HepG2 (cell line): ENCODE measurements around the gene TTC24. TPM values are rescaled to one million over a fixed set of nuclear protein-coding genes. Genes with fewer than 3 reads are reported as not detected.

Experiments used
- BORCS8-MEF2B ChIP-seq: sonication (generic); formaldehyde crosslinking; IDR thresholded peaks from 2 replicates; pipeline ENCODE4 v1.8.0; 2022; ENCODE audit warnings: mild to moderate bottlenecking, missing genetic modification reagents
- ETV6 ChIP-seq: sonication (generic); formaldehyde crosslinking; conservative IDR thresholded peaks from 2 replicates; pipeline ENCODE4 v1.4.0; 2020; ENCODE audit warnings: missing genetic modification reagents
- GATA4 ChIP-seq: sonication (generic); IDR thresholded peaks from 2 replicates; pipeline ENCODE4 v1.6.1; 2016; ENCODE audit warnings: antibody characterized with exemption, low read depth, borderline replicate concordance
- HIVEP1 ChIP-seq: sonication (generic); formaldehyde crosslinking; IDR thresholded peaks from 2 replicates; pipeline ENCODE4 v1.4.0; 2020; ENCODE audit warnings: mild to moderate bottlenecking, missing genetic modification reagents
- HNF1A ChIP-seq, 2 experiments: sonication (generic) in 1 of 2; formaldehyde crosslinking in 1 of 2; IDR thresholded peaks; 2 replicates each; pipeline versions ENCODE4 v1.4.0 to v1.6.1; 2016 to 2020; ENCODE audit warnings: borderline replicate concordance in 1 of 2, low read depth in 1 of 2, mild to moderate bottlenecking in 1 of 2, missing genetic modification reagents in 1 of 2
- IRF9 ChIP-seq: sonication (generic); formaldehyde crosslinking; IDR thresholded peaks from 2 replicates; pipeline ENCODE4 v1.8.0; 2022; ENCODE audit warnings: missing genetic modification reagents, mild to moderate bottlenecking, borderline replicate concordance
- NR2F6 ChIP-seq, 2 experiments: IDR thresholded peaks; 2 replicates each; pipeline ENCODE4 v1.6.1; 2016; ENCODE audit warnings: antibody characterized with exemption in 1 of 2, mild to moderate bottlenecking in 1 of 2
- POLR2A ChIP-seq, 2 experiments: IDR thresholded peaks; 2 replicates each; pipeline ENCODE4 v1.6.1; 2011; ENCODE audit warnings: low read depth in 2 of 2, low read length in 2 of 2, mild to moderate bottlenecking in 1 of 2, moderate library complexity in 1 of 2; ENCODE audit not compliant: insufficient read depth in 1 of 2
- TFE3 ChIP-seq: IDR thresholded peaks from 2 replicates; pipeline ENCODE4 v1.6.1; 2016
- THAP11 ChIP-seq: IDR thresholded peaks from 2 replicates; pipeline ENCODE4 v1.6.1; 2016; ENCODE audit warnings: missing biosample characterization, missing genetic modification reagents
- USF2 ChIP-seq, 2 experiments: sonication (generic) in 1 of 2; formaldehyde crosslinking in 1 of 2; IDR thresholded peaks; 2 replicates each; pipeline versions ENCODE4 v1.5.1 to v1.6.1; 2011 to 2020; ENCODE audit warnings: borderline replicate concordance in 1 of 2, low read depth in 1 of 2, low read length in 1 of 2, mild to moderate bottlenecking in 1 of 2, missing genetic modification reagents in 1 of 2, moderate library complexity in 1 of 2
- ZFX ChIP-seq: sonication (generic); formaldehyde crosslinking; IDR thresholded peaks from 2 replicates; pipeline ENCODE4 v1.4.0; 2020; ENCODE audit warnings: mild to moderate bottlenecking, low read depth, missing genetic modification reagents, moderate library complexity
- ZNF136 ChIP-seq: sonication (generic); formaldehyde crosslinking; IDR thresholded peaks from 2 replicates; pipeline ENCODE4 v1.8.1; 2022; ENCODE audit warnings: low read depth, mild to moderate bottlenecking, moderate library complexity, missing genetic modification reagents
- ZNF276 ChIP-seq: sonication (generic); formaldehyde crosslinking; IDR thresholded peaks from 2 replicates; pipeline ENCODE4 v1.4.0; 2020; ENCODE audit warnings: mild to moderate bottlenecking, low read depth, missing genetic modification reagents
- ZNF367 ChIP-seq: sonication (generic); formaldehyde crosslinking; IDR thresholded peaks from 2 replicates; pipeline ENCODE4 v1.4.0; 2020; ENCODE audit warnings: missing genetic modification reagents, borderline replicate concordance
- ZNF749 ChIP-seq: sonication (generic); formaldehyde crosslinking; IDR thresholded peaks from 2 replicates; pipeline ENCODE4 v1.8.0; 2022; ENCODE audit warnings: mild to moderate bottlenecking, missing genetic modification reagents, moderate library complexity, borderline replicate concordance
- polyA plus RNA-seq, 8 experiments: library from polyadenylated mRNA; depleted of rRNA in 3 of 8; stranded (reverse) in 7 of 8; unstranded in 1 of 8; fragments of >200 nt; fragmentation: Illumina TruSeq in 4 of 8; extraction: Trizol in 4 of 8; gene quantifications; 2 replicates each; pipeline versions ENCODE4 v1.2.1 to v1.2.3, GENCODE V29; 2011 to 2016; ENCODE audit warnings: low read depth in 4 of 8, missing spikeins in 1 of 8, mixed read lengths in 1 of 8; ENCODE audit not compliant: insufficient read depth in 1 of 8
- total RNA-seq, 5 experiments: library from RNA; depleted of rRNA; stranded (reverse); fragments of >200 nt; fragmentation: Illumina TruSeq; extraction: Trizol; gene quantifications; 2 replicates each; pipeline ENCODE4 v1.2.3, GENCODE V29; 2016; ENCODE audit warnings: low read depth in 1 of 5

Gene TTC24
- total and polyA plus RNA-seq, 2 of the 13 experiments (the other 11 are each of a cell fraction or from before 2014, with no cell fraction given) = 0.13 to 0.18 TPM

- TF ChIP-seq USF2 (IDR thresholded peaks at IDR 0.05; ENCODE audit: low read depth, low read length) (no peak), USF2 (CRISPR knock-in tag; IDR thresholded peaks at IDR 0.05; ENCODE audit: borderline replicate concordance) (no peak), IRF9 (CRISPR knock-in tag) (peak; percentile 87), HNF1A (IDR thresholded peaks at IDR 0.05; ENCODE audit: low read depth) (no peak), HNF1A (CRISPR knock-in tag; IDR thresholded peaks at IDR 0.05; ENCODE audit: borderline replicate concordance) (peak; percentile 52; the same call in 1 of the 2 replicates), ZNF136 (0 out of 2 replicates have a peak, but pooled peaks have one; percentile 50), BORCS8-MEF2B (CRISPR knock-in tag) (no peak), ETV6 (peak; percentile 35; the same call in 1 of the 2 replicates), GATA4 (peak; percentile 58), ZFX (CRISPR knock-in tag) (peak; percentile 89), HIVEP1 (CRISPR knock-in tag) (0 out of 2 replicates have a peak, but pooled peaks have one; percentile 29), ZNF367 (no peak), ZNF749 (CRISPR knock-in tag) (peak; percentile 64), ZNF276 (CRISPR knock-in tag) (no peak), NR2F6 (IDR thresholded peaks at IDR 0.05) (0 out of 2 replicates have a peak, but pooled peaks have one; percentile 4), NR2F6 (CRISPR knock-in tag; IDR thresholded peaks at IDR 0.05) (no peak), POLR2A (IDR thresholded peaks at IDR 0.05; ENCODE audit: insufficient read depth in 1 of 2, low read depth in 2 of 2, low read length in 2 of 2) (peak; percentile 88 to 94), TFE3 (CRISPR knock-in tag) (peak; percentile 24; the same call in 1 of the 2 replicates), THAP11 (peak; percentile 61)
Observed at GRCh38 chr1:156591432-156592157, 12.1 kb downstream of the TTC24 start, which contains the start of gene NAXE (continued).
